Kidney (tissue), 14 donors: Measurements from ENCODE around the gene EFCAB6. TPM values are rescaled to one million over a fixed set of nuclear protein-coding genes. Genes with fewer than 3 reads are reported as not detected.

Experiments
- DNase-seq, 5 donors: peaks; one replicate each; pipeline ENCODE4 v3.0.0-alpha.2; 2013 to 2020
- FAIRE-seq: peaks from 2 replicates; lab custom pipeline; 2012; peaks lifted over from hg19 to GRCh38; lab: Jason Lieb, UNC
- H3K27ac ChIP-seq, 2 donors: one replicate each; pipeline ENCODE4 v1.7.0; 2013; ENCODE audit warnings: low read depth in 2 of 2, low read length in 2 of 2, inconsistent platforms in 1 of 2
- H3K27me3 ChIP-seq: one replicate; pipeline ENCODE4 v1.7.1; 2013; ENCODE audit warnings: low read length, inconsistent platforms; ENCODE audit not compliant: control insufficient read depth, insufficient read depth
- H3K36me3 ChIP-seq, 3 donors: one replicate each; pipeline versions ENCODE4 v1.7.0 to v1.7.1; 2013; ENCODE audit warnings: low read length in 3 of 3, control low read depth in 1 of 3, inconsistent platforms in 1 of 3; ENCODE audit not compliant: insufficient read depth in 3 of 3, control insufficient read depth in 2 of 3
- H3K4me1 ChIP-seq, 3 donors: one replicate each; pipeline versions ENCODE4 v1.7.0 to v1.7.1; 2013; ENCODE audit warnings: low read length in 3 of 3, inconsistent platforms in 1 of 3, low read depth in 1 of 3; ENCODE audit not compliant: control insufficient read depth in 2 of 3, insufficient read depth in 2 of 3
- H3K4me3 ChIP-seq, 3 donors: one replicate each; pipeline versions ENCODE4 v1.7.0 to v1.8.1; 2013; ENCODE audit warnings: low read length in 3 of 3, control low read depth in 1 of 3, inconsistent platforms in 1 of 3
- H3K9ac ChIP-seq, 3 donors: one replicate each; pipeline versions ENCODE4 v1.7.0 to v1.7.1; 2013; ENCODE audit warnings: low read length in 3 of 3, control low read depth in 1 of 3, inconsistent platforms in 1 of 3
- H3K9me3 ChIP-seq, 3 donors: one replicate each; pipeline versions ENCODE4 v1.7.0 to v1.7.1; 2013; ENCODE audit warnings: low read length in 3 of 3, control low read depth in 1 of 3, inconsistent platforms in 1 of 3; ENCODE audit not compliant: control insufficient read depth in 2 of 3, insufficient read depth in 1 of 3
- intact Hi-C: fragments of 100-400 bp; cut with DNase I; formaldehyde crosslinking; loops from one replicate; pipeline ENCODE4 v1.11.1; 2022
- polyA plus RNA-seq: library from polyadenylated mRNA; stranded (reverse); fragments of 350-450 nt; fragmentation: Illumina TruSeq; extraction: RNeasy Lipid Tissue Mini Kit (QIAGEN cat#74804); gene quantifications from one replicate; pipeline ENCODE4 v1.2.3, GENCODE V29; 2014; ENCODE audit warnings: low read depth, low replicate concordance; ENCODE audit not compliant: insufficient read depth
- total RNA-seq: library from RNA; stranded (reverse); fragmentation: NEBNext Ultra II Directional; extraction: Animal tissue kit (Norgen Biotek cat#: 25700); gene quantifications from one replicate; pipeline ENCODE4 v1.2.1, GENCODE V29; 2021
- TF ChIP-seq, protein P1 (sequence below): IDR thresholded peaks from 3 replicates; pipeline ENCODE4 v1.5.1; 2012; ENCODE audit warnings: mild to moderate bottlenecking, moderate library complexity, borderline replicate concordance; ENCODE audit not compliant: insufficient read depth; ENCODE audit errors: extremely low read depth
- donor health status: control.
- donor health status: control.
- donor health status: control.
- donor health status: control.
- donor health status: control.
- donor health status: DM: yes; HTN: yes; CAD: no.
- donor health status: Normal renal cell carcinoma (clear cell type).

Gene EFCAB6
- total and polyA plus RNA-seq, 2 donors from 2014 or later = 1.5 to 11.8 TPM

DNA sequence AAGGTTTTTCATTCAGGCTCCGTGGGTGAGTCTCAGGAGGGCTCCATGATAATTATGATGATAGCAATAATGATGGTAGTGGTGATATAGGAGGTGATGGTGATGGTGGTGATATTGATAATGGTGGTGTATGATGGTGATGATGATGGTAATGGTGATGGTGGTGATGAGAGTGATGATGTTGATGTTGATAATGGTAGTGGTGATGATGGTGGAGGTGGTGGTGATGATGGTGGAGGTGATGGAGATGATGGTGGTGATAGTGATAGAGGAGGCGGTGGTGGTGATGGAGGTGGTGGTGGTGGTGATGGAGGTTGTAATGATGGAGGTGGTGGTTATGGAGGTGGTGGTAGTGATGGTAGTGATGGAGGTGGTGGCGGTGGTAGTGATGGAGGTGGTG is 320.9 kb downstream of the EFCAB6 start:
- peaks cover 0 to 2% (median 0%) of the 10 kb centered on the region in 3 donors for H3K9me3 ChIP-seq
- TF ChIP-seq, protein P1, sequence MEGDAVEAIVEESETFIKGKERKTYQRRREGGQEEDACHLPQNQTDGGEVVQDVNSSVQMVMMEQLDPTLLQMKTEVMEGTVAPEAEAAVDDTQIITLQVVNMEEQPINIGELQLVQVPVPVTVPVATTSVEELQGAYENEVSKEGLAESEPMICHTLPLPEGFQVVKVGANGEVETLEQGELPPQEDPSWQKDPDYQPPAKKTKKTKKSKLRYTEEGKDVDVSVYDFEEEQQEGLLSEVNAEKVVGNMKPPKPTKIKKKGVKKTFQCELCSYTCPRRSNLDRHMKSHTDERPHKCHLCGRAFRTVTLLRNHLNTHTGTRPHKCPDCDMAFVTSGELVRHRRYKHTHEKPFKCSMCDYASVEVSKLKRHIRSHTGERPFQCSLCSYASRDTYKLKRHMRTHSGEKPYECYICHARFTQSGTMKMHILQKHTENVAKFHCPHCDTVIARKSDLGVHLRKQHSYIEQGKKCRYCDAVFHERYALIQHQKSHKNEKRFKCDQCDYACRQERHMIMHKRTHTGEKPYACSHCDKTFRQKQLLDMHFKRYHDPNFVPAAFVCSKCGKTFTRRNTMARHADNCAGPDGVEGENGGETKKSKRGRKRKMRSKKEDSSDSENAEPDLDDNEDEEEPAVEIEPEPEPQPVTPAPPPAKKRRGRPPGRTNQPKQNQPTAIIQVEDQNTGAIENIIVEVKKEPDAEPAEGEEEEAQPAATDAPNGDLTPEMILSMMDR = no peak
- FAIRE-seq (no peak), DNase-seq (no peak)
- no peak overlapping the region for H3K27ac ChIP-seq
- no peaks in the 10 kb centered on the region for H3K27me3 ChIP-seq
- no peaks in the 10 kb centered on the region for H3K36me3 ChIP-seq
- no peak overlapping the region for H3K4me3 ChIP-seq
- H3K9ac ChIP-seq = no peak overlapping the region
- intact Hi-C loops = no loop called here
- H3K4me1 ChIP-seq = no peaks in the 10 kb centered on the region

DNA sequence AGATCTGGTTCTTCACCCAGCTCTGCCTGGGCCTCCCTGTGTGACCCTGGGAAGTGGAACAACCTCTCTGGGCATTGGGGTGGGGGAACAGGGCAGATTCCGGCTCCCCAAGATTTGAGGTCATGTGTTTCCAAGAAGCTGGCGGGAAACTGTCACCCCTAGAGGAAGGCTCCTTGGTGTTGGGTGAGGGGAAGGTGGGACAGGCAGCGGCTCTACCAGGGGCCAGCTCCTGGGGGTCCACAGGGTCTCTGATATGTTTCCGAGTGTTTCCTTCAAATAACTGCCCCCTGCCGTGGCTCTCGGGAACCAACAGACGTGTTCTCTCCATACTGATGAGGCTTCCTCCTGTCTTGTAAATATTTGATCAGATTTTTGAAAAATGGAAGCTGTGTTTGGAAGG is 321.8 kb downstream of the EFCAB6 start:
- Histone ChIP-seq H3K27ac (no peak overlapping the region), H3K27me3 (peaks cover under 1% of the 10 kb centered on the region), H3K36me3 (no peaks in the 10 kb centered on the region), H3K4me3 (no peak overlapping the region), H3K9ac (no peak overlapping the region), H3K9me3 (peaks cover 0 to 2% (median 0%) of the 10 kb centered on the region in 3 donors), H3K4me1 (no peaks in the 10 kb centered on the region)
- intact Hi-C loops = no loop called here
- DNase-seq (peak in 1 of 5 donors; percentile 13), FAIRE-seq (no peak)
- TF ChIP-seq, protein P1 = no peak

DNA sequence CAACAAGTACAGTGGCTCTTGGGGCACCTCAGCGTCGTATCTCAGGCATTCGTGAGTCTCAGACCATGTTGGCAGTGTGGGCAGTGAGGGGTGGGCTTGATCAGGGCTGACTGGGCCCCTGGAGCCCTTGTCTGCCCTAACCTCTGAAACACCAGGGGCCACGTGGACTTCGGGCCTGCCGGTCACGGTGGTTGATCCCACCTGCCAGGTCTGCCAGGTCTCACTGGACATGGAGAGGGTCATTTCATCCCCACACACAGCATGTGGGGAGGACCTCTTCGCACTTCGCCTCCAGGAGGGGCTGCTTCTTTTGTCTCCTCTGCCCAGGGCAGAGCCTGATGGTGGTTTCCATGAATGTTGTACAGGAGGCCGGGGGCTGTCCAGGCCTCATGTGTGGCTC is 323.2 kb downstream of the EFCAB6 start:
- Histone ChIP-seq H3K36me3 (no peaks in the 10 kb centered on the region), H3K4me1 (no peaks in the 10 kb centered on the region), H3K27ac (no peak overlapping the region), H3K9ac (no peak overlapping the region), H3K4me3 (no peak overlapping the region), H3K9me3 (peaks cover 0 to 2% (median 2%) of the 10 kb centered on the region in 3 donors), H3K27me3 (peaks cover 6% of the 10 kb centered on the region)
- intact Hi-C loops = no loop called here
- TF ChIP-seq, protein P1 = no peak
- no peak for FAIRE-seq
- DNase-seq = peak in 1 of 5 donors; percentile 52
